Transverse colon (tissue), 4 donors: Measurements from ENCODE around the gene PLAAT5. TPM values are rescaled to one million over a fixed set of nuclear protein-coding genes. Genes with fewer than 3 reads are reported as not detected.
"Not testable (repeated sequence)": the region's sequence is repeated elsewhere in the genome, so short reads cannot be mapped to it uniquely, and the experiment has no call there.

Experiments
- DNase-seq: peaks from one replicate; pipeline ENCODE4 v3.0.0-alpha.2; 2019
- H3K27ac ChIP-seq, 4 donors: fragments of 200-600 bp; sonication (generic); 2 replicates each; pipeline ENCODE4 v1.5.1; 2016 to 2018; ENCODE audit warnings: inconsistent platforms in 4 of 4
- H3K27me3 ChIP-seq: fragments of 200-600 bp; sonication (generic); 2 replicates; pipeline ENCODE4 v1.5.1; 2017; ENCODE audit warnings: inconsistent platforms
- H3K36me3 ChIP-seq, 4 donors: fragments of 200-600 bp; sonication (generic); 2 replicates each; pipeline ENCODE4 v1.5.1; 2017 to 2019; ENCODE audit warnings: inconsistent platforms in 4 of 4
- H3K4me1 ChIP-seq, 4 donors: fragments of 200-600 bp; sonication (generic); 2 replicates each; pipeline ENCODE4 v1.5.1; 2017 to 2020; ENCODE audit warnings: inconsistent platforms in 4 of 4
- H3K4me3 ChIP-seq, 4 donors: fragments of 200-600 bp; sonication (generic); 1 replicate in 1 of 4; 2 replicates in 3 of 4; pipeline versions ENCODE4 v1.5.1 to v1.6.1; 2017 to 2019; ENCODE audit warnings: inconsistent platforms in 4 of 4
- H3K9me3 ChIP-seq, 2 donors: fragments of 200-600 bp; sonication (generic); 2 replicates each; pipeline ENCODE4 v1.5.1; 2017 to 2019; ENCODE audit warnings: inconsistent platforms in 2 of 2
- EP300 ChIP-seq: sonication (generic); formaldehyde crosslinking; IDR thresholded peaks from one replicate; pipeline ENCODE4 v1.6.1; 2017; ENCODE audit warnings: antibody characterized with exemption, low read depth
- POLR2A ChIP-seq: fragments of 450-650 bp; IDR thresholded peaks from one replicate; pipeline ENCODE4 v1.6.1; 2016; ENCODE audit warnings: antibody characterized with exemption, mild to moderate bottlenecking, moderate library complexity
- POLR2AphosphoS5 ChIP-seq, 3 donors: sonication (generic); formaldehyde crosslinking; IDR thresholded peaks; one replicate each; pipeline ENCODE4 v1.6.1; 2016; ENCODE audit warnings: antibody characterized with exemption in 3 of 3
- WGBS, 2 donors: methylation state at CpG; one replicate each; pipeline ENCODE4 v1.1.5; 2018; ENCODE audit warnings: low coverage in 1 of 2; 5-methylcytosine and 5-hydroxymethylcytosine counted together
- in situ Hi-C, 4 donors: fragments of 200-750 bp; cut with MboI; loops; one replicate each; pipeline versions ENCODE4 v1.15.0 to v1.15.1; 2017; ENCODE audit warnings: low sequenced_read_pairs in 3 of 4, low pct_ligation_motif_present in 1 of 4, low pct_unique_long_range_greater_than_20kb in 1 of 4
- intact Hi-C: fragments of 100-400 bp; cut with DNase I; formaldehyde crosslinking; loops from one replicate; pipeline ENCODE4 v1.15.1; 2023; ENCODE audit warnings: low total_unique reads
- total RNA-seq, 4 donors: library from RNA; depleted of rRNA; stranded (reverse); fragments of >200 nt; gene quantifications; one replicate each; pipeline ENCODE4 v1.1.0, GENCODE V29; 2016
- TF ChIP-seq, protein P1 (sequence below), 5 experiments: fragments of 200-600 bp in 3 of 5; fragments of 450-650 bp in 2 of 5; sonication (generic) in 3 of 5; IDR thresholded peaks; 1 replicate in 2 of 5; 2 replicates in 3 of 5; pipeline ENCODE4 v1.5.1; 2016 to 2017; ENCODE audit warnings: antibody characterized with exemption in 5 of 5, inconsistent platforms in 3 of 5, mild to moderate bottlenecking in 2 of 5, moderate library complexity in 1 of 5

Gene PLAAT5
- total RNA-seq, 4 donors from 2014 or later: 0.79 to 1.4 TPM; not detected in 2

DNA sequence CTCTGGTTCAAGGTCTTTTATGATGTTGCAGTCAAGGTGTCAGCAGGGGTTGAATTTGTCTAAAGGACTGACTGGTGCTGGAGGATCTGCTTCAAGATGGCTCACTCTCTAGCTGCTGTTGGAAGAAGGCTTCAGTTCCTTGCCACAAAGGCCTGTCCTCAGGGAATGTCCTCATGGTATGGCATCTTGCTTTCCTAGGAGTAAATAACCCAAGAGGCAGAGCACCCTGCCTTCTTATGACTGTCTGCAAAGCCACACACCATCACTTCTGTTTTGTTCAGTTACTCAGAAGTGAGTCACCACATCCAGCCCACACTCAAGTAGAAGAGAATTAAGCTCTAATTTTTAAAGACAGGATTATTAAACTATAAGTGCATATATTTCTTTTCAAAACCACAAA, 45.2 kb downstream of the PLAAT5 start:
- H3K27me3 ChIP-seq: no peaks in the 10 kb centered on the region
- DNase-seq: no peak
- in situ Hi-C loops (no loop called here), intact Hi-C loops (no loop called here)
- H3K4me3 ChIP-seq: no peak overlapping the region
- no peaks in the 10 kb centered on the region for H3K9me3 ChIP-seq
- H3K4me1 ChIP-seq: no peaks in the 10 kb centered on the region
- no peak for TF ChIP-seq POLR2A
- H3K27ac ChIP-seq: no peak overlapping the region
- H3K36me3 ChIP-seq: no peaks in the 10 kb centered on the region

DNA sequence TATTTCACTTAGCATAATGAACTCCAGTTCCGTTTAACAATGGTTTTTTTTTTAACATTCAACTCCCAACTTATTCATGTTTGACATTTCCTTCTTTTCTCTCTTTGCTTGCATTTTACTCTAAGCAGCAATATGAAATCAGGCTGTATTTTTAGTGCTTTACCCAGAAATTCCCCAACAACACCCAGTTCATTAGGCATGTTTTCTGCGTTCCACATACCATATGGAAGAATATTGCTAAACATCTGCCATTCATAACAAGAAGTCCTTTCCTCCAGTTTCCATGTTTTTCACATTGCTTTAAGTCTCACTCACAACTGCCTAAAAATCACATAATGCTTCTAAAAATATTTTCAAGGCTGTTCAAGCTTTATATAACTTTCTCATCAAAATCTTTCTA, 45.8 kb downstream of the PLAAT5 start:
- no peak overlapping the region for H3K4me3 ChIP-seq
- intact Hi-C loops (no loop called here), in situ Hi-C loops (no loop called here)
- H3K27ac ChIP-seq: no peak overlapping the region
- no peaks in the 10 kb centered on the region for H3K9me3 ChIP-seq
- no peaks in the 10 kb centered on the region for H3K27me3 ChIP-seq
- 72 to 90% methylated on average over 2 of the region's 2 CpGs for WGBS, 2 donors
- TF ChIP-seq, protein P1, sequence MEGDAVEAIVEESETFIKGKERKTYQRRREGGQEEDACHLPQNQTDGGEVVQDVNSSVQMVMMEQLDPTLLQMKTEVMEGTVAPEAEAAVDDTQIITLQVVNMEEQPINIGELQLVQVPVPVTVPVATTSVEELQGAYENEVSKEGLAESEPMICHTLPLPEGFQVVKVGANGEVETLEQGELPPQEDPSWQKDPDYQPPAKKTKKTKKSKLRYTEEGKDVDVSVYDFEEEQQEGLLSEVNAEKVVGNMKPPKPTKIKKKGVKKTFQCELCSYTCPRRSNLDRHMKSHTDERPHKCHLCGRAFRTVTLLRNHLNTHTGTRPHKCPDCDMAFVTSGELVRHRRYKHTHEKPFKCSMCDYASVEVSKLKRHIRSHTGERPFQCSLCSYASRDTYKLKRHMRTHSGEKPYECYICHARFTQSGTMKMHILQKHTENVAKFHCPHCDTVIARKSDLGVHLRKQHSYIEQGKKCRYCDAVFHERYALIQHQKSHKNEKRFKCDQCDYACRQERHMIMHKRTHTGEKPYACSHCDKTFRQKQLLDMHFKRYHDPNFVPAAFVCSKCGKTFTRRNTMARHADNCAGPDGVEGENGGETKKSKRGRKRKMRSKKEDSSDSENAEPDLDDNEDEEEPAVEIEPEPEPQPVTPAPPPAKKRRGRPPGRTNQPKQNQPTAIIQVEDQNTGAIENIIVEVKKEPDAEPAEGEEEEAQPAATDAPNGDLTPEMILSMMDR (IDR thresholded peaks at IDR 0.05): no peak
- TF ChIP-seq POLR2AphosphoS5 (IDR thresholded peaks at IDR 0.05) (no peak), POLR2A (no peak), EP300 (no peak)
- DNase-seq: no peak
- H3K36me3 ChIP-seq: no peaks in the 10 kb centered on the region
- H3K4me1 ChIP-seq: no peaks in the 10 kb centered on the region

DNA sequence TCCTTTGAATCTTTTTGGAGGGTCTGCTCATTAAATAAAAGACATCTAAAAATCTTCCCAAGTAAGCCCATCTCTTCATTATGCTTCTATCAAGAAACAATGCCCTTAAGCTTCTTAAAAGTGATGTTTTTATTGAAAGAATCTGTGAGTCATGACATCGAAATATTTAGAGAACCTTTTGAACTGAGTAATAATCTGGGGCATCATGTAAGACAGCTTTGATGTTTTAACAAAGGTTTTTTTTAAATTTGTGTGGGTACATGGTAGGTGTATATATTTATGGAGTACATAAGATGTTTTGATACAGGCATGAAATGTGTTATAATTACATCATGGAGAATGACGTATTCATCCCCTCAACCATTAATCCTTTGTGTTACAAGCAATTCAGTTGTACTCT, 46.8 kb downstream of the PLAAT5 start:
- in situ Hi-C loops: no loop called here
- no peak overlapping the region for H3K4me3 ChIP-seq
- no peaks in the 10 kb centered on the region for H3K4me1 ChIP-seq
- TF ChIP-seq POLR2A (no peak), POLR2AphosphoS5 (IDR thresholded peaks at IDR 0.05) (no peak), EP300 (no peak)
- TF ChIP-seq, protein P1 (IDR thresholded peaks at IDR 0.05): no peak
- no peaks in the 10 kb centered on the region for H3K9me3 ChIP-seq
- H3K27ac ChIP-seq: no peak overlapping the region
- intact Hi-C loops: no loop called here
- DNase-seq: no peak
- no peaks in the 10 kb centered on the region for H3K27me3 ChIP-seq
- no peaks in the 10 kb centered on the region for H3K36me3 ChIP-seq
- 59 to 71% methylated on average over 2 of the region's 2 CpGs for WGBS, 2 donors

DNA sequence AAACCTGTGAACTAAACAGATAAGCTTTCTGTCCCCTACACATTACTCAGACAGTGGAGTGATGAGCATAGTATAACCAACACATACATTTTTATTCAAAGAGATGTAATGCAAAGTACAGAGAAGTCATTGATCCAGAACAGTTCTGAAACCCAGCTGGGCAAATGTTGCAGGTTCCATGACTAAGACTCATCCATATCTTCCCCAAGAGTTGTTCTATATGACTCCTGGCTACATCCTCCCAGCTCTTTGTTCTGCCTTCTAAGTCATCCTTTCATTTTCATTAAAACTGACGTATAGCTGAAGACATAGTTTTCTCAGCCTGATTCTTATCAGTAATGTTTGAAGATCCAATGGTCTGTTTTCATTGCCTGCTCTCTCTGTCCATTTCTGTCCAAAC, 47.3 kb downstream of the PLAAT5 start:
- no peaks in the 10 kb centered on the region for H3K9me3 ChIP-seq
- H3K4me1 ChIP-seq: no peaks in the 10 kb centered on the region
- WGBS, 2 donors: 64% methylated on average over 1 of the region's 1 CpG; no CpG with 5 or more reads in 1 of the 2 donors
- H3K27me3 ChIP-seq: no peaks in the 10 kb centered on the region
- no peak for TF ChIP-seq POLR2A
- TF ChIP-seq, protein P1 (IDR thresholded peaks at IDR 0.05): no peak
- no peak for TF ChIP-seq POLR2AphosphoS5 (IDR thresholded peaks at IDR 0.05)
- no peak for TF ChIP-seq EP300
- in situ Hi-C loops: no loop called here
- H3K36me3 ChIP-seq: no peaks in the 10 kb centered on the region
- H3K4me3 ChIP-seq: no peak overlapping the region
- H3K27ac ChIP-seq: no peak overlapping the region
- intact Hi-C loops: no loop called here
- DNase-seq: no peak

DNA sequence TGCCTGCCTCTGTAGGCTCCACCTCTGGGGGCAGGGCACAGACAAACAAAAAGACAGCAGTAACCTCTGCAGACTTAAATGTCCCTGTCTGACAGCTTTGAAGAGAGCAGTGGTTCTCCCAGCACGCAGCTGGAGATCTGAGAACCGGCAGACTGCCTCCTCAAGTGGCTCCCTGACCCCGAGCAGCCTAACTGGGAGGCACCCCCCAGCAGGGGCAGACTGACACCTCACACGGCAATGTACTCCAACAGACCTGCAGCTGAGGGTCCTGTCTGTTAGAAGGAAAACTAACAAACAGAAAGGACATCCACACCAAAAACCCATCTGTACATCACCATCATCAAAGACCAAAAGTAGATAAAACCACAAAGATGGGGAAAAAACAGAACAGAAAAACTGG, 55.1 kb downstream of the PLAAT5 start:
- H3K27me3 ChIP-seq, H3K4me3 ChIP-seq, H3K9me3 ChIP-seq, intact Hi-C loops, DNase-seq, H3K27ac ChIP-seq, H3K36me3 ChIP-seq, in situ Hi-C loops, H3K4me1 ChIP-seq: not testable (repeated sequence)
- WGBS, 2 donors: 7% methylated on average over 2 of the region's 4 CpGs; no CpG with 5 or more reads in 1 of the 2 donors

DNA sequence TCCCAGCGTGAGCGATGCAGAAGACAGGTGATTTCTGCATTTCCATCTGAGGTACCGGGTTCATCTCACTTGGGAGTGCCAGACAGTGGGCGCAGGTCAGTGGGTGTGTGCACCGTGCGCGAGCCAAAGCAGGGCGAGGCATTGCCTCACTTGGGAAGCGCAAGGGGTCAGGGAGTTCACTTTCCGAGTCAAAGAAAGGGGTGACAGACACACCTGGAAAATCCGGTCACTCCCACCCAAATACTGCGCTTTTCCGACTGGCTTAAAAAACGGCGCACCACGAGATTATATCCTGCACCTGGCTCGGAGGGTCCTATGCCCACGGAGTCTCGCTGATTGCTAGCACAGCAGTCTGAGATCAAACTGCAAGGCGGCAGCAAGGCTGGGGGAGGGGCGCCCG, 55.6 kb downstream of the PLAAT5 start:
- H3K9me3 ChIP-seq, intact Hi-C loops, H3K4me1 ChIP-seq, H3K27ac ChIP-seq, in situ Hi-C loops, DNase-seq, H3K27me3 ChIP-seq, H3K36me3 ChIP-seq: not testable (repeated sequence)
- H3K4me3 ChIP-seq: peak overlapping the region in 1 of 4 donors; percentile 21
- WGBS, 2 donors: 57% methylated on average over 22 of the region's 22 CpGs; no CpG with 5 or more reads in 1 of the 2 donors

DNA sequence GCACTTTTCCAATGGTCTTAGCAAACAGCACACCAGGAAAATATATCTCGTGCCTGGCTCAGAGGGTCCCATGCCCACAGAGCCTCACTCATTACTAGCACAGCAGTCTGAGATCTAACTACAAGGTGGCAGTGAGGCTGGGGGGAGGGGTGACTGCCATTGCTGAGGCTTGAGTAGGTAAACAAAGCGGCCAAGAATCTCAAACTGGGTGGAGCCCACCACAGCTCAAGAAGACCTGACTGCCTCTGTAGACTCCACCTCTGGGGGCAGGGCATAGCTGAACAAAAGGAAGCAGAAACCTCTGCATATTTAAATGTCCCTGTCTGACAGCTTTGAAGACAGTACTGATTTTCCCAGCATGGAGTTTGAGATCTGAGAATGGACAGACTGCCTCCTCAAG, 60.2 kb downstream of the PLAAT5 start:
- 52% methylated on average over 2 of the region's 2 CpGs; no CpG with 5 or more reads in 1 of the 2 donors for WGBS, 2 donors
- intact Hi-C loops, H3K27ac ChIP-seq, H3K4me3 ChIP-seq, H3K36me3 ChIP-seq, in situ Hi-C loops, H3K4me1 ChIP-seq, H3K27me3 ChIP-seq, DNase-seq, H3K9me3 ChIP-seq: not testable (repeated sequence)
